Embryonic facial prominence (tissue), 1 donor: ENCODE measurements around the gene NRXN3.

Experiments
- DNase-seq: peaks from one replicate; pipeline ENCODE4 v3.0.0-alpha.2; 2016; ENCODE audit errors: extremely low spot score

Gene NRXN3

GRCh38 chr14:79605849-79606248, 1435.7 kb downstream of the NRXN3 start:
- no peak for DNase-seq

- DNase-seq, result no peak
These were observed 1438.3 kb downstream of the NRXN3 start for GRCh38 chr14:79608446-79608845.

GRCh38 chr14:79613625-79614024, 1443.5 kb downstream of the NRXN3 start:
- DNase-seq, result no peak

- no peak for DNase-seq
These were observed 1444.3 kb downstream of the NRXN3 start for GRCh38 chr14:79614448-79614847.

- no peak for DNase-seq
These were observed 1456.9 kb downstream of the NRXN3 start for GRCh38 chr14:79627058-79627457.

GRCh38 chr14:79629411-79630287, 1459.5 kb downstream of the NRXN3 start:
- DNase-seq, result no peak

GRCh38 chr14:79630288-79630960, 1460.3 kb downstream of the NRXN3 start:
- no peak for DNase-seq

- no peak for DNase-seq
These were observed 1461.1 kb downstream of the NRXN3 start for GRCh38 chr14:79631276-79631675.

- no peak for DNase-seq
These were observed 1468.6 kb downstream of the NRXN3 start for GRCh38 chr14:79638672-79639266.

GRCh38 chr14:79639613-79640012, 1469.4 kb downstream of the NRXN3 start:
- DNase-seq, result no peak

GRCh38 chr14:79641371-79641770, 1471.2 kb downstream of the NRXN3 start:
- no peak for DNase-seq

GRCh38 chr14:79643132-79643531, 1473.0 kb downstream of the NRXN3 start:
- no peak for DNase-seq

GRCh38 chr14:79645753-79646362, 1475.7 kb downstream of the NRXN3 start:
- no peak for DNase-seq

GRCh38 chr14:79649856-79650255, 1479.7 kb downstream of the NRXN3 start:
- no peak for DNase-seq

- DNase-seq, result no peak
These were observed 1482.5 kb downstream of the NRXN3 start for GRCh38 chr14:79652513-79653307.

GRCh38 chr14:79656056-79656455, 1485.9 kb downstream of the NRXN3 start:
- DNase-seq, result no peak

- no peak for DNase-seq
These were observed 1486.3 kb downstream of the NRXN3 start for GRCh38 chr14:79656496-79656895.

- DNase-seq, result no peak
These were observed 1488.0 kb downstream of the NRXN3 start for GRCh38 chr14:79658221-79658620.

- no peak for DNase-seq
These were observed 1488.6 kb downstream of the NRXN3 start for GRCh38 chr14:79658769-79659168.

- DNase-seq, result no peak
These were observed 1490.1 kb downstream of the NRXN3 start for GRCh38 chr14:79660053-79660939.
